NT2/D1 (cell line): ENCODE data around the gene TTC3.

Source experiments
- SUZ12 ChIP-seq: IDR thresholded peaks from 2 replicates; pipeline ENCODE4 v1.6.1; 2011; ENCODE audit not compliant: insufficient read length, insufficient read depth; ENCODE audit errors: extremely low read depth
- YY1 ChIP-seq: IDR thresholded peaks from 2 replicates; pipeline ENCODE4 v1.6.1; 2011; ENCODE audit not compliant: insufficient read length, insufficient read depth
- ZNF274 ChIP-seq: IDR thresholded peaks from 2 replicates; pipeline ENCODE4 v1.6.1; 2011; ENCODE audit warnings: mild to moderate bottlenecking, low read depth, low read length

DNA sequence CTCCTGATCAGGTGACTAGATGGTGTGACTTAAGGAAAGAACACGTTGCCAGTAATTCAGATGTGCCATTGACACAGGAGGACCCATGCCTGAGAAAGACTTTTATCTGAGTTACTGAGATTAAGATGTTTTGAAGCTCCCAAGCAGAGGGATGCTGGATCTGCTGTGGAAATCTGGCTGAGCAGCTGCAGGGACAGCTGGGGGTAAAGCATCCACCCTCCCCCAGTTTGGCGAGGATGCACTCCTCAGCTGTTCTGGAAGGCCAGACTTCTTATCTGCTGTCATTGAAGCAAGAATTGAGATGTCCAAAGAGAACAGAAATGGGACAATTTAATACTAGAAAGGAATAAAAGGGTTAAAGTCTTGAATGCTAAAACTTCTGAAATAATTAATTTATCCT, 25.7 kb downstream of the TTC3 start:
- no peak for TF ChIP-seq YY1
- TF ChIP-seq SUZ12, result no peak
- no peak for TF ChIP-seq ZNF274
